ENCODE measurements around the gene TMEM145.

Gene TMEM145

GRCh38 chr19:42303876-42304275 is 9.2 kb upstream of the TMEM145 start:
- Histone ChIP-seq H3K9ac (ENCODE audit: low read length) (no peak overlapping the region), H3K4me1 (ENCODE audit: low read length) (peaks cover 3% of the 10 kb centered on the region; the same call in 1 of the 2 replicates), H3K36me3 (replicated peaks; ENCODE audit: insufficient read depth, low read length) (no peaks in the 10 kb centered on the region), H3K4me3 (ENCODE audit: low read length) (no peak overlapping the region), H3K27ac (ENCODE audit: low read length) (no peak overlapping the region), H2AFZ (ENCODE audit: low read length) (no peak overlapping the region), H3K9me3 (replicated peaks; ENCODE audit: insufficient read depth, low read length) (no peaks in the 10 kb centered on the region), H3K9me2 (replicated peaks; ENCODE audit: insufficient read depth, low read length) (no peaks in the 10 kb centered on the region), H3K79me2 (ENCODE audit: low read length) (no peaks in the 10 kb centered on the region), H3K27me3 (replicated peaks; ENCODE audit: insufficient read depth, low read length) (no peaks in the 10 kb centered on the region), H4K20me1 (ENCODE audit: insufficient read depth, low read length) (no peaks in the 10 kb centered on the region), H3K4me2 (ENCODE audit: low read depth, low read length) (no peak overlapping the region), H3F3A (ENCODE audit: insufficient read depth, low read length) (no peaks in the 10 kb centered on the region; the same call in 1 of the 2 replicates)
- DNase-seq, result no peak
- TF ChIP-seq EZH2phosphoT487 (IDR thresholded peaks at IDR 0.05; ENCODE audit: low read length), result no peak

DNA sequence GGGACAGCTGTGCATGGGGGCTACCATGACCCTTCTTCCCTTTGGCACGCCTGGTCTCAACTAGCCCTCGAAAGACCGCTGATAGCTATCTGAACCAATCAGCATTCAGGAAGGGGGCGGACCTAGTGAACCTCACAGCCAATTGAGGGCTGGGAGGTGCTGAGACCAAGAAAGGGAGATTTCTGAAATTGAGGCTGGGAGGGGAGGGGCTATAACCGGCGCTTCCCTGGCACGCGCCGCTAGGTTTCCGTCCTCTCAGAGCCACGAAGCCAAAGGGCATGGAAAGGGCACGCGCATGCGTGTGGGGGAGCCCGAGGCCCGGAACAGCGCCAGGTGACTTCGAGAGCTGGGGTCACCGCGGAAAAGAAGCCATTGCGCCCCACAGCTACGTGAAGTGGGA is 6.5 kb upstream of the TMEM145 start:
- Histone ChIP-seq H3K27ac (ENCODE audit: low read length) (no peak overlapping the region), H3K9me3 (replicated peaks; ENCODE audit: insufficient read depth, low read length) (no peaks in the 10 kb centered on the region), H4K20me1 (ENCODE audit: insufficient read depth, low read length) (no peaks in the 10 kb centered on the region), H3K4me3 (ENCODE audit: low read length) (no peak overlapping the region), H3K4me1 (ENCODE audit: low read length) (peaks cover 3% of the 10 kb centered on the region; the same call in 1 of the 2 replicates), H3K4me2 (ENCODE audit: low read depth, low read length) (no peak overlapping the region), H3K79me2 (ENCODE audit: low read length) (no peaks in the 10 kb centered on the region), H3F3A (ENCODE audit: insufficient read depth, low read length) (no peaks in the 10 kb centered on the region), H3K27me3 (replicated peaks; ENCODE audit: insufficient read depth, low read length) (peaks cover 3% of the 10 kb centered on the region; the same call in 1 of the 2 replicates), H3K36me3 (replicated peaks; ENCODE audit: insufficient read depth, low read length) (no peaks in the 10 kb centered on the region), H3K9me2 (replicated peaks; ENCODE audit: insufficient read depth, low read length) (no peaks in the 10 kb centered on the region), H3K9ac (ENCODE audit: low read length) (no peak overlapping the region), H2AFZ (ENCODE audit: low read length) (no peak overlapping the region)
- TF ChIP-seq EZH2phosphoT487 (IDR thresholded peaks at IDR 0.05; ENCODE audit: low read length) (no peak), EZH2 (optimal IDR thresholded peaks at IDR 0.05; ENCODE audit: low read depth, low read length) (no peak)
- TF ChIP-seq, protein P1, sequence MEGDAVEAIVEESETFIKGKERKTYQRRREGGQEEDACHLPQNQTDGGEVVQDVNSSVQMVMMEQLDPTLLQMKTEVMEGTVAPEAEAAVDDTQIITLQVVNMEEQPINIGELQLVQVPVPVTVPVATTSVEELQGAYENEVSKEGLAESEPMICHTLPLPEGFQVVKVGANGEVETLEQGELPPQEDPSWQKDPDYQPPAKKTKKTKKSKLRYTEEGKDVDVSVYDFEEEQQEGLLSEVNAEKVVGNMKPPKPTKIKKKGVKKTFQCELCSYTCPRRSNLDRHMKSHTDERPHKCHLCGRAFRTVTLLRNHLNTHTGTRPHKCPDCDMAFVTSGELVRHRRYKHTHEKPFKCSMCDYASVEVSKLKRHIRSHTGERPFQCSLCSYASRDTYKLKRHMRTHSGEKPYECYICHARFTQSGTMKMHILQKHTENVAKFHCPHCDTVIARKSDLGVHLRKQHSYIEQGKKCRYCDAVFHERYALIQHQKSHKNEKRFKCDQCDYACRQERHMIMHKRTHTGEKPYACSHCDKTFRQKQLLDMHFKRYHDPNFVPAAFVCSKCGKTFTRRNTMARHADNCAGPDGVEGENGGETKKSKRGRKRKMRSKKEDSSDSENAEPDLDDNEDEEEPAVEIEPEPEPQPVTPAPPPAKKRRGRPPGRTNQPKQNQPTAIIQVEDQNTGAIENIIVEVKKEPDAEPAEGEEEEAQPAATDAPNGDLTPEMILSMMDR (IDR thresholded peaks at IDR 0.05; ENCODE audit: low read length), result no peak
- DNase-seq, result no peak

- Histone ChIP-seq H3K9me3 (replicated peaks; ENCODE audit: insufficient read depth, low read length) (no peaks in the 10 kb centered on the region), H3K27me3 (replicated peaks; ENCODE audit: insufficient read depth, low read length) (peaks cover 31% of the 10 kb centered on the region), H3F3A (ENCODE audit: insufficient read depth, low read length) (no peaks in the 10 kb centered on the region), H3K4me3 (ENCODE audit: low read length) (no peak overlapping the region), H3K9me2 (replicated peaks; ENCODE audit: insufficient read depth, low read length) (no peaks in the 10 kb centered on the region), H3K9ac (ENCODE audit: low read length) (no peak overlapping the region), H3K36me3 (replicated peaks; ENCODE audit: insufficient read depth, low read length) (no peaks in the 10 kb centered on the region), H3K4me1 (ENCODE audit: low read length) (no peaks in the 10 kb centered on the region), H4K20me1 (ENCODE audit: insufficient read depth, low read length) (no peaks in the 10 kb centered on the region), H3K79me2 (ENCODE audit: low read length) (no peaks in the 10 kb centered on the region), H3K27ac (ENCODE audit: low read length) (no peak overlapping the region), H2AFZ (ENCODE audit: low read length) (no peak overlapping the region), H3K4me2 (ENCODE audit: low read depth, low read length) (no peak overlapping the region)
- no peak for TF ChIP-seq EZH2 (optimal IDR thresholded peaks at IDR 0.05; ENCODE audit: low read depth, low read length)
- no peak for DNase-seq
Observed at GRCh38 chr19:42309686-42310085, 3.4 kb upstream of the TMEM145 start.

GRCh38 chr19:42311657-42312056 is 1.5 kb upstream of the TMEM145 start:
- H3K4me2 ChIP-seq (ENCODE audit: low read depth, low read length), result no peak overlapping the region
- H3K27ac ChIP-seq (ENCODE audit: low read length), result no peak overlapping the region
- no peaks in the 10 kb centered on the region for H3K9me3 ChIP-seq (replicated peaks; ENCODE audit: insufficient read depth, low read length)
- no peaks in the 10 kb centered on the region for H4K20me1 ChIP-seq (ENCODE audit: insufficient read depth, low read length)
- peaks cover 37% of the 10 kb centered on the region for H3K27me3 ChIP-seq (replicated peaks; ENCODE audit: insufficient read depth, low read length)
- H3K36me3 ChIP-seq (replicated peaks; ENCODE audit: insufficient read depth, low read length), result no peaks in the 10 kb centered on the region
- H3K9ac ChIP-seq (ENCODE audit: low read length), result no peak overlapping the region
- H2AFZ ChIP-seq (ENCODE audit: low read length), result no peak overlapping the region
- H3K9me2 ChIP-seq (replicated peaks; ENCODE audit: insufficient read depth, low read length), result no peaks in the 10 kb centered on the region
- DNase-seq, result no peak
- no peaks in the 10 kb centered on the region for H3F3A ChIP-seq (ENCODE audit: insufficient read depth, low read length)
- H3K4me3 ChIP-seq (ENCODE audit: low read length), result no peak overlapping the region
- no peaks in the 10 kb centered on the region for H3K79me2 ChIP-seq (ENCODE audit: low read length)
- TF ChIP-seq EZH2phosphoT487 (IDR thresholded peaks at IDR 0.05; ENCODE audit: low read length) (no peak), EZH2 (optimal IDR thresholded peaks at IDR 0.05; ENCODE audit: low read depth, low read length) (no peak)
- TF ChIP-seq, protein P1 (IDR thresholded peaks at IDR 0.05; ENCODE audit: low read length), result no peak
- H3K4me1 ChIP-seq (ENCODE audit: low read length), result no peaks in the 10 kb centered on the region

All from MM.1S (cell line).